Measurements from ENCODE around the gene BRD4. TPM values are rescaled to one million over a fixed set of nuclear protein-coding genes. Genes with fewer than 3 reads are reported as not detected.
"Not testable (repeated sequence)": the region's sequence is repeated elsewhere in the genome, so short reads cannot be mapped to it uniquely, and the experiment has no call there.

Gene BRD4
- total RNA-seq, 1 donor from 2014 or later, result 60.9 TPM

DNA sequence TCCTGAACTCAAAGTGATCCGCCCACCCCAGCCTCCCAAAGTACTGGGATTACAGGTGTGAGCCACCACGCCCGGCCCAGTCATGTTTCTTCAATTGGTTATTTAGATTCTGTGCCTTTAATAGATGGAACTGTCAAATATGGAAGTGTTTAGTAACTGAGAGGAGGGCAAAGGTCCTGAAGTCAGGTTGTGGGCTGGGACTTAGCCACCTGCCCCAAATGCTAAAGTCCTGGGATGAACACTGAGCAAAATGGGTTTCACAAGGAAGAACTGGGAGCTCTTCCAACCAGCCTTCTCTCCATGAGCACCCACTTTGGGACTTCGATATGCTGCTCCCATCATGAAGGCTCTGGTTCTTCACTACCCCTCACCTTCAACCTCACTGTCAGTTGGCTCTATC is 25.6 kb upstream of the BRD4 start:
- Histone ChIP-seq H3K27ac (replicated peaks) (no peak overlapping the region), H3K36me3 (peaks cover 92% of the 10 kb centered on the region), H3K9me3 (replicated peaks) (no peaks in the 10 kb centered on the region), H3K4me1 (peaks cover 16% of the 10 kb centered on the region), H3K27me3 (ENCODE audit: low read depth) (no peaks in the 10 kb centered on the region), H3K4me3 (no peak overlapping the region)
- intact Hi-C loops (cut with micrococcal nuclease), result no loop called here
- TF ChIP-seq, protein P1, sequence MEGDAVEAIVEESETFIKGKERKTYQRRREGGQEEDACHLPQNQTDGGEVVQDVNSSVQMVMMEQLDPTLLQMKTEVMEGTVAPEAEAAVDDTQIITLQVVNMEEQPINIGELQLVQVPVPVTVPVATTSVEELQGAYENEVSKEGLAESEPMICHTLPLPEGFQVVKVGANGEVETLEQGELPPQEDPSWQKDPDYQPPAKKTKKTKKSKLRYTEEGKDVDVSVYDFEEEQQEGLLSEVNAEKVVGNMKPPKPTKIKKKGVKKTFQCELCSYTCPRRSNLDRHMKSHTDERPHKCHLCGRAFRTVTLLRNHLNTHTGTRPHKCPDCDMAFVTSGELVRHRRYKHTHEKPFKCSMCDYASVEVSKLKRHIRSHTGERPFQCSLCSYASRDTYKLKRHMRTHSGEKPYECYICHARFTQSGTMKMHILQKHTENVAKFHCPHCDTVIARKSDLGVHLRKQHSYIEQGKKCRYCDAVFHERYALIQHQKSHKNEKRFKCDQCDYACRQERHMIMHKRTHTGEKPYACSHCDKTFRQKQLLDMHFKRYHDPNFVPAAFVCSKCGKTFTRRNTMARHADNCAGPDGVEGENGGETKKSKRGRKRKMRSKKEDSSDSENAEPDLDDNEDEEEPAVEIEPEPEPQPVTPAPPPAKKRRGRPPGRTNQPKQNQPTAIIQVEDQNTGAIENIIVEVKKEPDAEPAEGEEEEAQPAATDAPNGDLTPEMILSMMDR (IDR thresholded peaks at IDR 0.05; ENCODE audit: borderline replicate concordance), result no peak
- DNase-seq, result no peak

GRCh38 chr19:15354566-15355296 is 22.4 kb upstream of the BRD4 start:
- intact Hi-C loops (cut with micrococcal nuclease), result no loop called here
- no peak for DNase-seq
- Histone ChIP-seq H3K4me1 (peaks cover 16% of the 10 kb centered on the region), H3K9me3 (replicated peaks) (no peaks in the 10 kb centered on the region), H3K36me3 (peaks cover 68% of the 10 kb centered on the region), H3K4me3 (no peak overlapping the region), H3K27me3 (ENCODE audit: low read depth) (no peaks in the 10 kb centered on the region), H3K27ac (replicated peaks) (peak overlapping the region; percentile 23)
- TF ChIP-seq, protein P1 (IDR thresholded peaks at IDR 0.05; ENCODE audit: borderline replicate concordance), result no peak

DNA sequence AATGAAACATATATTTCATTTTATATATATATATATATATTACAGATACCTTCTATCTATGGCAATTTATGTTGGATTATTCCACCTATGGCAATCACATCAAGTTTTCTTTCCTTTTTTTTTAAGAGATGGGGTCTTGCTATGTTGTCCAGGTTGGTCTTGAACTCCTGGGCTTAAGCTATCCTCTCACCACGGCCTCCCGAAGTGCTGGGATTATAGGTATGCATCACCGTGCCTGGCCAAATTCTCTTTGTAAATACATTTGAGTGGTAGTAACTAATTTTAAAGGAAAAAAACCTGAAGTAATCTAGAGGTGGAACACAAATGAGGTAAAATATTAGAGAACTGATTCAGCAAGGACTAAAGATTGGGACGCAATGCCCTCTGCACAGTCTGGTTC is 21.6 kb upstream of the BRD4 start:
- no peak for DNase-seq

DNA sequence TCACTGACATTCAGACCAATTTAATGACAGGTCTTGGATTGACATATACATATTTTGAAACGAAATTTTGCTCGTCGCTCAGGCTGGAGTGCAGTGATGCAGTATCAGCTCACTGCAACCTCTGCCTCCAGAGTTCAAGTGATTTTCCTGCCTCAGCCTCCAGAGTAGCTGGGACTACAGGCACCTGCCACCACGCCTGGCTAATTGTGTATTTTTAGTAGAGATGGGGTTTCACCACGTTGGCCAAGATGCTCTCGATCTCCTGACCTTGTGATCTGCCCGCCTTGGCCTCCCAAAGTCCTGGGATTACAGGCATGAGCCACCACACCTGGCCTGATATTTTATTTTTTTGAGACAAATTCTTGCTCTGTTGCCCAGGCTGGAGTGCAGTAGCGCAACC is 20.2 kb upstream of the BRD4 start:
- Histone ChIP-seq H3K4me1 (peaks cover 16% of the 10 kb centered on the region), H3K36me3 (peaks cover 46% of the 10 kb centered on the region)
- intact Hi-C loops (cut with micrococcal nuclease); H3K4me3 ChIP-seq; H3K27ac ChIP-seq (replicated peaks); DNase-seq; H3K9me3 ChIP-seq (replicated peaks); H3K27me3 ChIP-seq (ENCODE audit: low read depth): not testable (repeated sequence)

More for the DNA sequence above, 21.6 kb upstream of the BRD4 start:
- intact Hi-C loops (cut with micrococcal nuclease), result no loop called here
- Histone ChIP-seq H3K4me1 (peaks cover 16% of the 10 kb centered on the region), H3K36me3 (peaks cover 60% of the 10 kb centered on the region), H3K27me3 (ENCODE audit: low read depth) (no peaks in the 10 kb centered on the region), H3K9me3 (replicated peaks) (no peaks in the 10 kb centered on the region), H3K4me3 (no peak overlapping the region), H3K27ac (replicated peaks) (peak overlapping the region; percentile 23)
- TF ChIP-seq, protein P1 (IDR thresholded peaks at IDR 0.05; ENCODE audit: borderline replicate concordance), result no peak

DNA sequence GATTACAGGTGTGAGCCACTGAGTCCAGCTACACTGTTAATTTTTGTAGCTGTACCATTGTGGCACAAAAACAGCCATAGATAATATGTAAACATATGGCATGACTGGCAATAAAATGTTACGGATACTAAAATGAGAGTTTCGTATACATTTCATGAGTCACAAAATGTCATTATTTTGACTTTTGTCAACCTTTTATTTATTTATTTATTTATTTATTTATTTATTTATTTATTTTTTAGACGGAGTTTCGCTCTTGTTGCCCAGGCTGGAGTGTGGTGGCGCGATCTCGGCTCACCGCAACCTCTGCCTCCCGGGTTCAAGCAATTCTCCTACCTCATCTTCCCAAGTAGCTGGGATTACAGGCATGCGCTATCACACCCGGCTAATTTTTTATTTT is 9.0 kb upstream of the BRD4 start:
- H3K36me3 ChIP-seq; H3K9me3 ChIP-seq (replicated peaks); H3K27me3 ChIP-seq (ENCODE audit: low read depth); H3K4me3 ChIP-seq; H3K27ac ChIP-seq (replicated peaks); intact Hi-C loops (cut with micrococcal nuclease); DNase-seq: not testable (repeated sequence)
- H3K4me1 ChIP-seq, result peaks cover 13% of the 10 kb centered on the region

DNA sequence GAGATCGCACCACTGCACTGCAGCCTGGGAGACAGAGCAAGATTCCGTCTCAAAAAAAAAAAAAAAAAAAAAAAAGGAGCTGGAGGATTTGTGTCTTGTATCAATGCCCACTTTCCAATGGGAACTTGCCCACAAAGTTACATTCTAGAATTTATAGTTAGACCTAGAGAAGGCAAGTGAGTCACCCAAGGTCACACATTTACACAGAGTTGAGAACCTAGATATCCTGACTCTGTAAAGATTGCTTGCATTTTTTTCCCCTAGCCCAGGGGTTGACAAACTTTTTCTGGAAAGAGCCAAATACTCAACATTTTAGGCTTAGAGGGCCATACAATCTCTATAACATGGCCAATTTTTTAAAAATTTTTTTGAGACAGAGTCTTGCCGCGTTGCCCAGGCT is 7.7 kb upstream of the BRD4 start:
- H3K27ac ChIP-seq (replicated peaks), result no peak overlapping the region
- H3K4me1 ChIP-seq, result peaks cover 24% of the 10 kb centered on the region
- no peak for DNase-seq
- H3K9me3 ChIP-seq (replicated peaks), result no peaks in the 10 kb centered on the region
- H3K27me3 ChIP-seq (ENCODE audit: low read depth), result no peaks in the 10 kb centered on the region
- intact Hi-C loops (cut with micrococcal nuclease), result no loop called here
- peaks cover 8% of the 10 kb centered on the region for H3K36me3 ChIP-seq
- TF ChIP-seq, protein P1 (IDR thresholded peaks at IDR 0.05; ENCODE audit: borderline replicate concordance), result no peak
- H3K4me3 ChIP-seq, result no peak overlapping the region

Data from left ventricle myocardium inferior (tissue), 1 donor.